CD14-positive monocyte (primary cell): ENCODE measurements around the gene MLLT3. TPM values are rescaled to one million over a fixed set of nuclear protein-coding genes. Genes with fewer than 3 reads are reported as not detected.

ENCODE experiments used
- DNase-seq, 3 donors: peaks; one replicate each; pipeline ENCODE4 v3.0.0-alpha.2; 2011 to 2022
- H2AFZ ChIP-seq: 2 replicates; pipeline ENCODE4 v1.6.0; 2012; ENCODE audit warnings: mild to moderate bottlenecking, low read depth, low read length, inconsistent platforms; ENCODE audit not compliant: insufficient read depth, poor library complexity, severe bottlenecking
- H3K27ac ChIP-seq, 2 donors: 1 replicate in 1 of 2; 2 replicates in 1 of 2; pipeline ENCODE4 v1.5.1; 2012 to 2013; ENCODE audit warnings: low read length in 2 of 2, control low read depth in 1 of 2, inconsistent platforms in 1 of 2, low read depth in 1 of 2, mild to moderate bottlenecking in 1 of 2
- H3K27me3 ChIP-seq, 2 donors: one replicate each; pipeline versions ENCODE4 v1.6.0 to v1.6.1; 2011 to 2013; ENCODE audit warnings: low read length in 2 of 2; ENCODE audit not compliant: control insufficient read depth in 2 of 2, insufficient read depth in 2 of 2
- H3K36me3 ChIP-seq, 2 donors: replicated peaks in 1 of 2; 1 replicate in 1 of 2; 2 replicates in 1 of 2; pipeline versions ENCODE4 v1.5.1 to v1.6.1; 2012 to 2013; ENCODE audit warnings: low read length in 2 of 2, control low read depth in 1 of 2, inconsistent platforms in 1 of 2, mild to moderate bottlenecking in 1 of 2; ENCODE audit not compliant: insufficient read depth in 2 of 2, control insufficient read depth in 1 of 2
- H3K4me1 ChIP-seq, 2 donors: 1 replicate in 1 of 2; 2 replicates in 1 of 2; pipeline versions ENCODE4 v1.5.1 to v1.6.1; 2012 to 2013; ENCODE audit warnings: low read length in 2 of 2, control low read depth in 1 of 2, inconsistent platforms in 1 of 2, mild to moderate bottlenecking in 1 of 2, moderate library complexity in 1 of 2; ENCODE audit not compliant: insufficient read depth in 2 of 2, control insufficient read depth in 1 of 2
- H3K4me2 ChIP-seq: replicated peaks from 2 replicates; pipeline ENCODE3; 2012; ENCODE audit warnings: low read length, moderate library complexity, mild to moderate bottlenecking; ENCODE audit not compliant: poor library complexity, severe bottlenecking; ENCODE audit errors: extremely low read depth
- H3K4me3 ChIP-seq, 3 experiments: fragments of 200-600 bp in 1 of 3; sonication (generic) in 1 of 3; replicated peaks in 1 of 3; 1 replicate in 2 of 3; 2 replicates in 1 of 3; pipeline ENCODE4 v1.5.1; 2011 to 2013; ENCODE audit warnings: low read length in 3 of 3, mild to moderate bottlenecking in 3 of 3, control low read depth in 2 of 3, low read depth in 2 of 3, inconsistent platforms in 1 of 3, moderate library complexity in 1 of 3
- H3K79me2 ChIP-seq: 2 replicates; pipeline ENCODE4 v1.6.0; 2012; ENCODE audit warnings: mild to moderate bottlenecking, control low read depth, inconsistent platforms, low read length, moderate library complexity; ENCODE audit not compliant: insufficient read depth
- H3K9ac ChIP-seq: 2 replicates; pipeline ENCODE4 v1.6.0; 2017; ENCODE audit warnings: low read length, mild to moderate bottlenecking; ENCODE audit not compliant: insufficient read depth, poor library complexity, severe bottlenecking
- H3K9me3 ChIP-seq, 2 donors: replicated peaks in 1 of 2; 1 replicate in 1 of 2; 2 replicates in 1 of 2; pipeline versions ENCODE4 v1.5.1 to v1.6.1; 2012 to 2013; ENCODE audit warnings: low read length in 2 of 2, control low read depth in 1 of 2; ENCODE audit not compliant: control insufficient read depth in 1 of 2, insufficient read depth in 1 of 2
- H4K20me1 ChIP-seq: 2 replicates; pipeline ENCODE4 v1.6.0; 2012; ENCODE audit warnings: mild to moderate bottlenecking, low read length, control low read depth, moderate library complexity; ENCODE audit not compliant: insufficient read depth
- H3K27ac Mint-ChIP-seq, 7 donors: one replicate each; pipeline ENCODE4 v1.8.0; 2020; ENCODE audit warnings: mild to moderate bottlenecking in 7 of 7, mixed read lengths in 7 of 7, moderate library complexity in 6 of 7, inconsistent platforms in 2 of 7
- H3K27me3 Mint-ChIP-seq, 3 donors: one replicate each; pipeline ENCODE4 v1.8.0; 2021 to 2022; ENCODE audit warnings: low read depth in 3 of 3, mild to moderate bottlenecking in 3 of 3, mixed read lengths in 3 of 3, moderate library complexity in 3 of 3, inconsistent platforms in 1 of 3
- H3K36me3 Mint-ChIP-seq, 2 donors: one replicate each; pipeline ENCODE4 v1.8.0; 2020; ENCODE audit warnings: mixed read lengths in 2 of 2, inconsistent platforms in 1 of 2, mild to moderate bottlenecking in 1 of 2
- H3K4me1 Mint-ChIP-seq: one replicate; pipeline ENCODE4 v1.8.0; 2020; ENCODE audit warnings: mild to moderate bottlenecking, mixed read lengths
- H3K4me3 Mint-ChIP-seq, 2 donors: one replicate each; pipeline ENCODE4 v1.8.0; 2020; ENCODE audit warnings: mild to moderate bottlenecking in 2 of 2, mixed read lengths in 2 of 2, moderate library complexity in 1 of 2
- H3K9me3 Mint-ChIP-seq, 7 donors: one replicate each; pipeline ENCODE4 v1.8.0; 2020 to 2022; ENCODE audit warnings: mixed read lengths in 7 of 7, mild to moderate bottlenecking in 6 of 7, moderate library complexity in 6 of 7, inconsistent platforms in 2 of 7
- CTCF ChIP-seq: fragments of 200-600 bp; IDR thresholded peaks from one replicate; pipeline ENCODE4 v1.8.0; 2022; ENCODE audit warnings: antibody characterized with exemption, mild to moderate bottlenecking
- WGBS: methylation state at CpG from one replicate; pipeline ENCODE4 v1.1.5; 2013; ENCODE audit warnings: missing lambda C conversion rate; ENCODE audit not compliant: insufficient coverage; 5-methylcytosine and 5-hydroxymethylcytosine counted together
- intact Hi-C, 2 donors: fragments of 100-400 bp; cut with micrococcal nuclease; formaldehyde crosslinking; loops; one replicate each; pipeline versions ENCODE4 v1.15.0 to v1.15.1; 2023
- polyA plus RNA-seq, 3 donors: library from polyadenylated mRNA; depleted of rRNA in 1 of 3; unstranded in 2 of 3; stranded (reverse) in 1 of 3; fragments of 300-500 nt in 2 of 3; fragments of >200 nt in 1 of 3; fragmentation: Illumina TruSeq in 2 of 3; gene quantifications; 1 replicate in 2 of 3; 2 replicates in 1 of 3; pipeline ENCODE4 v1.2.3, GENCODE V29; 2012 to 2021

The MLLT3 gene
- polyA plus RNA-seq, 3 donors, result 0.81 to 2.3 (median 1.5) TPM

- H3K9ac ChIP-seq, result no peak overlapping the region
- no peaks in the 10 kb centered on the region for H3K36me3 Mint-ChIP-seq
- H3K4me3 ChIP-seq, result peak overlapping the region in 2 of 3 experiments; percentile 22 to 35
Observed at GRCh38 chr9:20604562-20604961, 17.7 kb downstream of the MLLT3 start.

GRCh38 chr9:20603524-20604268 lies 18.6 kb downstream of the MLLT3 start:
- no peak overlapping the region for H2AFZ ChIP-seq
- no peaks in the 10 kb centered on the region for H3K36me3 ChIP-seq
- no peaks in the 10 kb centered on the region for H3K79me2 ChIP-seq
- H3K4me3 ChIP-seq, result no peak overlapping the region
- peaks cover 0 to 2% (median 0%) of the 10 kb centered on the region in 7 donors for H3K9me3 Mint-ChIP-seq
- H3K27me3 Mint-ChIP-seq, result no peaks in the 10 kb centered on the region
- no peak overlapping the region for H3K27ac ChIP-seq
- H3K9me3 ChIP-seq, result no peaks in the 10 kb centered on the region
- TF ChIP-seq CTCF, result no peak
- H3K4me3 Mint-ChIP-seq, result no peak overlapping the region
- intact Hi-C loops, result no loop called here
- H3K36me3 Mint-ChIP-seq, result no peaks in the 10 kb centered on the region
- no peaks in the 10 kb centered on the region for H4K20me1 ChIP-seq
- no peak for DNase-seq
- no peak overlapping the region for H3K4me2 ChIP-seq
- no peaks in the 10 kb centered on the region for H3K27me3 ChIP-seq
- H3K4me1 Mint-ChIP-seq, result peaks cover 35% of the 10 kb centered on the region
- peaks cover 10 to 22% of the 10 kb centered on the region in 2 donors for H3K4me1 ChIP-seq
- no CpG with 5 or more reads among the region's 5 CpGs for WGBS
- no peak overlapping the region for H3K9ac ChIP-seq
- no peak overlapping the region for H3K27ac Mint-ChIP-seq

More at GRCh38 chr9:20604562-20604961, 17.7 kb downstream of the MLLT3 start:
- no peak for DNase-seq
- peak overlapping the region in 1 of 2 donors; percentile 22 for H3K27ac ChIP-seq
- H3K79me2 ChIP-seq, result no peaks in the 10 kb centered on the region
- Mint-ChIP-seq H3K4me3 (peak overlapping the region in 1 of 2 donors; percentile 74), H3K9me3 (no peaks in the 10 kb centered on the region), H3K4me1 (peaks cover 35% of the 10 kb centered on the region), H3K27me3 (no peaks in the 10 kb centered on the region), H3K27ac (no peak overlapping the region)
- peaks cover 10 to 22% of the 10 kb centered on the region in 2 donors for H3K4me1 ChIP-seq
- no peak for TF ChIP-seq CTCF
- no peaks in the 10 kb centered on the region for H3K36me3 ChIP-seq
- H3K27me3 ChIP-seq, result no peaks in the 10 kb centered on the region
- H3K4me2 ChIP-seq, result peak overlapping the region; percentile 42
- peak overlapping the region; percentile 60 for H2AFZ ChIP-seq
- intact Hi-C loops, result no loop called here
- no peaks in the 10 kb centered on the region for H4K20me1 ChIP-seq
- no CpG with 5 or more reads among the region's 5 CpGs for WGBS
- no peaks in the 10 kb centered on the region for H3K9me3 ChIP-seq
